Neural progenitor cell (in vitro differentiated cells): Measurements from ENCODE around the gene CAMK1D.

Experiments
- CTCF ChIP-seq: fragments of 200-600 bp; sonication (generic); IDR thresholded peaks from 2 replicates; pipeline ENCODE4 v1.5.1; 2017; ENCODE audit warnings: antibody characterized with exemption, mild to moderate bottlenecking
- EZH2 ChIP-seq: fragments of 200-600 bp; sonication (generic); IDR thresholded peaks from 2 replicates; pipeline ENCODE4 v1.6.1; 2017; ENCODE audit warnings: antibody characterized with exemption, mild to moderate bottlenecking, moderate library complexity

GRCh38 chr10:12535656-12536055 is 186.3 kb downstream of the CAMK1D start:
- TF ChIP-seq CTCF (no peak), EZH2 (no peak)
